Measurements from ENCODE around the gene SMG7. TPM values are rescaled to one million over a fixed set of nuclear protein-coding genes. Genes with fewer than 3 reads are reported as not detected.

Gene SMG7
- total RNA-seq, 4 donors from 2014 or later: 40.4 to 56.6 (median 51.1) TPM

DNA sequence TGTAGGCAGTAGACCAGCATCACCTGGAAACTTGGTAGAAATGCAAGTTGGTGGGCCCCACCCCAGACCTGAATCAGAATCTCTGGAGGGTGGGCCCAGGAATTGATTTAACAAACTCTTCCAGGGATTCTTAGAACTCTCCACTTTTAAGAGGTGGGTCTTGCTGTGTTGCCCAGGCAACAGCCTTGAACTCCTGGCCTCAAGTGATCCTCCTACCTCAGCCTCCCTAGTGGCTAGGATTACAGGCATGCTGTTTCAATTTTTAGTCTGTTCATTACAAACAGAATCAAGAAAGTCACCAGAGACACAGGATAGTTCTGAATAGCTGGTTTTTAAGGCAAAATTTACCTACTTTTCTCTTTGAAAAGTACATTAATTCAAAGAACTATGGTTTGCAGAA, 86.8 kb downstream of the SMG7 start:
- no peak for DNase-seq (ENCODE audit: low spot score in 2 of 2)
- TF ChIP-seq POLR2A (IDR thresholded peaks at IDR 0.05) (no peak), EP300 (IDR thresholded peaks at IDR 0.05) (no peak), CTCF (IDR thresholded peaks at IDR 0.05) (no peak)
- no peak overlapping the region for H3K4me3 ChIP-seq
- H3K36me3 ChIP-seq: peaks cover 0 to 37% (median 0%) of the 10 kb centered on the region in 3 donors
- no peaks in the 10 kb centered on the region for H3K27me3 ChIP-seq
- H3K4me1 ChIP-seq: no peaks in the 10 kb centered on the region
- H3K9me3 ChIP-seq: no peaks in the 10 kb centered on the region
- H3K27ac ChIP-seq: no peak overlapping the region

DNA sequence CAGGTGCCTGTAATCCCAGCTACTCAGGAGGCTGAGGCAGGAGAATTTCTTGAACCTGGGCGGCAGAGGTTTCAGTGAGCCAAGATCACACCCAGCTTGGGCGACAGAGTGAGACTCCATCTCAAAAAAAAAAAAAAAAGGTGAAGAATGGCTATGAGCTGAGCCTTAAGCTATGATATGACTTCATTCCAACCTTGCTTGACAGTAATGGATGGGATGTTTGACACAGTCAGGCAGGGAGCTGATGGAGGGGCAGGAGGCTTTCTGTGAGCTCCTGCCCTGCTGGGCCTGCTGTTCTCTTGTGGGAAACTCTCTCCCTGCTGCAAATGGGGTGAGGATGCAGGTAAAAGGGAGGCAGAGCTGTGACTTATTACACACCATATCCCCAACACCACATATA, 90.4 kb downstream of the SMG7 start:
- 96% methylated on average over 2 of the region's 2 CpGs for WGBS, 2 donors
- Histone ChIP-seq H3K27me3 (no peaks in the 10 kb centered on the region), H3K4me1 (peaks cover 0 to 5% (median 0%) of the 10 kb centered on the region in 4 donors), H3K9me3 (no peaks in the 10 kb centered on the region), H3K27ac (no peak overlapping the region), H3K4me3 (no peak overlapping the region), H3K36me3 (peaks cover 0 to 23% (median 0%) of the 10 kb centered on the region in 3 donors)
- DNase-seq (ENCODE audit: low spot score in 2 of 2): no peak
- TF ChIP-seq POLR2A (IDR thresholded peaks at IDR 0.05) (no peak), CTCF (IDR thresholded peaks at IDR 0.05) (no peak), EP300 (IDR thresholded peaks at IDR 0.05) (no peak)

DNA sequence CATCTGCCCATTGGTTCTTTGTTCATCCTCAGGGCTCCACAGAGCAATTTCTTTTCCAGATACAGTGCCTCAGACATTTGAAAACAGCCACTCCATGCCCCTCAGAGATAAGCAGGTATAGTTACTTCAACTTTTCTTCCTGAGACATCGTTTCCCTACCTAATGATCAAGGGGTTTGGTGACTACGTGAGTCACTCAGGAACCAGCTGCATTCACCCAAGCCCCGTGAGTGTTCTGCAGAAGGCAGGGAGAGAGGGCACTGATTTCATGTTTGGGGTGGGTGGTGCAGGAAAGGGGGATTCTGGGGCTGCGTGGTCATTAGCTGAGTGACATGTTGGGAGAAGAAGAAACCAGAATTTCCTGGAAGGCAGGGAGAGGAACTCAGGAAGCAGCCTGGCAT, 93.0 kb downstream of the SMG7 start:
- Histone ChIP-seq H3K4me3 (no peak overlapping the region), H3K36me3 (no peaks in the 10 kb centered on the region), H3K27me3 (no peaks in the 10 kb centered on the region), H3K27ac (no peak overlapping the region), H3K9me3 (no peaks in the 10 kb centered on the region), H3K4me1 (peaks cover 0 to 7% (median 0%) of the 10 kb centered on the region in 4 donors)
- no peak for TF ChIP-seq POLR2A (IDR thresholded peaks at IDR 0.05)
- no peak for TF ChIP-seq CTCF (IDR thresholded peaks at IDR 0.05)
- no peak for TF ChIP-seq EP300 (IDR thresholded peaks at IDR 0.05)
- 60 to 64% methylated on average over 4 of the region's 4 CpGs for WGBS, 2 donors
- no peak for DNase-seq (ENCODE audit: low spot score in 2 of 2)

DNA sequence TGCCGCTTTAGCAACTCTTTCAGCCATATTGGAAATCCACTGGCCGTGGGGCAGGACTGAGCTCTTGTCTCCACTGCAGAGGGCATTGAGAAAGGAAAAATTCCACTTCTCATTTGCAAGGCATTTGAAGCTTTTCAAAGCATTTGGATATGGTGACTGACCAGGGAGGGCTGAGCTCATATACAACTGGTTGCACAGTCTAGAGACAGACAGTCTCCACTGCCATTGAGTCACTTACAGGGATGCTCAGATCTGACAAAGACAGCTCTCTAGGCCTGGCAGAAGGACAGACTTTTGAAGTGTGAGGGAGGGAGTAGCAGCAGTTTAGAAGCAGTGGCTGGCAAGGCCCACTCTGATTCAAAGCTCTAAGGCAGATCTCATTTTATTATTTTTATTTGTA, 93.7 kb downstream of the SMG7 start:
- WGBS, 2 donors: 90 to 100% methylated on average over 2 of the region's 2 CpGs
- Histone ChIP-seq H3K4me1 (peaks cover 0 to 7% (median 0%) of the 10 kb centered on the region in 4 donors), H3K4me3 (no peak overlapping the region), H3K27ac (no peak overlapping the region), H3K36me3 (no peaks in the 10 kb centered on the region), H3K27me3 (no peaks in the 10 kb centered on the region), H3K9me3 (no peaks in the 10 kb centered on the region)
- no peak for DNase-seq (ENCODE audit: low spot score in 2 of 2)
- TF ChIP-seq EP300 (IDR thresholded peaks at IDR 0.05) (no peak), POLR2A (IDR thresholded peaks at IDR 0.05) (no peak), CTCF (IDR thresholded peaks at IDR 0.05) (no peak)

DNA sequence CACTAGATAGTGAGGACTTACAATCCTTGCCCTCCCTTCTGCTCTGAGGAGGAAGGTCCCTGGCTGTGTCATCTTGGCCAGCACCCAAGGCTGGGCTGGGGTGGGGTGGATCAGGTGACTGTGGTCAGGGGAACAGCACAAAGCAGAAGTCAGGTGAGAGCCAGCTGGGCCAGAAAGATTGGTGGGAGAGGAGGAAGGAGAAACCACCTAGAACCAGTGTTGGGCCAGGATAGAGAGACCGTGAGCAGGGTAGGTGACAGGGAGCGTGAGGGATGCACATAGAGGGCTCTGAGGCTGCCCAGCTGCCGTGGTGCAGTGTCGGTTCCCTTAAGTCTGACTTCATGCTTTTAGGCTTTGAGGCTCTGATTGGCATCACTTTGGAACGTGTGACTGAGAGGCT, 95.3 kb downstream of the SMG7 start:
- peak in 1 of 2 donors; percentile 40 for DNase-seq (ENCODE audit: low spot score in 2 of 2)
- peaks cover 0 to 7% (median 0%) of the 10 kb centered on the region in 4 donors for H3K4me1 ChIP-seq
- TF ChIP-seq CTCF (IDR thresholded peaks at IDR 0.05): no peak
- peak in 1 of 2 donors; percentile 35 for TF ChIP-seq EP300 (IDR thresholded peaks at IDR 0.05)
- no peaks in the 10 kb centered on the region for H3K36me3 ChIP-seq
- H3K9me3 ChIP-seq: no peaks in the 10 kb centered on the region
- H3K27ac ChIP-seq: peak overlapping the region in 2 of 4 donors; percentile 31 to 66
- H3K27me3 ChIP-seq: no peaks in the 10 kb centered on the region
- WGBS, 2 donors: 67 to 71% methylated on average over 5 of the region's 5 CpGs
- no peak overlapping the region for H3K4me3 ChIP-seq

Data from tibial nerve (tissue), 4 donors.